HuH-7 (cell line): ENCODE data around the gene SETD2.

Source experiments
- DNase-seq: peaks from one replicate; pipeline ENCODE4 v3.0.0; 2011; ENCODE audit warnings: low spot score

SETD2 gene

DNA sequence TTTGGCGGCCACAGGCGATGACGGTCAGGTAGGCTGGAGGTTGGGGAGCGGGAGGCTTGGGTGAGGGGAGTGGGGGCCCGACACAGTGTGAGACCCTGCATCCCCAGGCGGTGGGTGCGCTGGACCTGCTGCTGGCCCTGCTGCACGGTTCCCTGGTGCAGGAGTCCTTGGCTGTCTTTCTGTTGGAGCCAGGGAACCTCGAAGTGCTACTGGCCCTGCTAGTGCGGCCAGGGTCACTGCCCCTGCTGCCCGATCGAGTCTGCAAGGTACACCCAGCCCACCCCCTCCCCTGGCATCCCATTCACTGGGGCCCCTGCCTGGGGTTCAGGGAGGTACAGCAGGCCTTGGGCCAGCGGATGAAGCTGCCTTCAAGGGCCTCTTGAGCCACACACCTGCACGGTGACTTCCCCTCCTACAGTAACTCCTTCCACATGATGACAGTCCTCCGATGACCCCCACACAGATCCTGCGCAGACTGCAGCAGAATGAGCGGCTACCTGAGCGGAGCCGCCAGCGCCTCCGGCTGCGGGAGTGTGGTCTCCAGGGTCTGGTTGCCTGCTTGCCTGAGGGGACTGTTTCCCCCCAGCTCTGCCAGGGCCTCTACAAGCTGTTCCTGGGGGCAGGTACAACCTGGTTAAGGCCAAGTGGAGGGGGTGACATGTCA lies 164.9 kb downstream of the SETD2 start:
- no peak for DNase-seq

DNA sequence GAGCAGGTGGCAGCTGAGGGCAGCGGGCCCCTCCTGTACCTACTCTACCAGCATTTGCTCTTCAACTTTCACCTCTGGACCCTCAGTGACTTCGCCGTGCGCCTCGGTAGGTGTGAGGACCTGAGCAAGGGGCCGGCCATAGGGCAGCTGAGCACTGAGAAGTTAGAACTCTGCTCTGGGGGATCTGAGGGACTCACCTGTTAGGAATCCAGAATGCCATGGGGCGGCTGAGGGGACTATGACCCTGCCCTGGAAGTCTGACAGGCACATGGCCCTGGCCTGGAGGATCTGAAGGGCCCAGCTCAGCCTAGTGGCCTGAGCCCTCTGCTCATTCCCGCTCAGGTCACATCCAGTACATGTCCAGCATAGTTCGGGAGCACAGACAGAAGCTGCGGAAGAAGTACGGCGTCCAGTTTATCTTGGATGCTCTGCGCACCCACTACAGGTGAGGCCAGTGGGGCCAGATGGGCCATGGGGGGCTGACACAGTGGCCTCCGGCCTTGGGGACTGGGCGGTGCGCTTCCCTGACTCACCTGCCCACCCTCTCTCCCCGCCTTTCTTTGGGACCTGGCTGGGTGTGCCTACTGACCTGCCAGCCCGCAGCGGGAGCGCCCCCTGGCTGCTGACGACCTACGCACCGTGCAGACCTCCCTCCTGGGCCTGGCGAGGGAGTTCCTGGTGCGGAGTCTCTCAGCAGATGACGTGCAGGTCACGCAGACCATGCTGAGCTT lies 165.6 kb downstream of the SETD2 start:
- DNase-seq, result peak; percentile 99

DNA sequence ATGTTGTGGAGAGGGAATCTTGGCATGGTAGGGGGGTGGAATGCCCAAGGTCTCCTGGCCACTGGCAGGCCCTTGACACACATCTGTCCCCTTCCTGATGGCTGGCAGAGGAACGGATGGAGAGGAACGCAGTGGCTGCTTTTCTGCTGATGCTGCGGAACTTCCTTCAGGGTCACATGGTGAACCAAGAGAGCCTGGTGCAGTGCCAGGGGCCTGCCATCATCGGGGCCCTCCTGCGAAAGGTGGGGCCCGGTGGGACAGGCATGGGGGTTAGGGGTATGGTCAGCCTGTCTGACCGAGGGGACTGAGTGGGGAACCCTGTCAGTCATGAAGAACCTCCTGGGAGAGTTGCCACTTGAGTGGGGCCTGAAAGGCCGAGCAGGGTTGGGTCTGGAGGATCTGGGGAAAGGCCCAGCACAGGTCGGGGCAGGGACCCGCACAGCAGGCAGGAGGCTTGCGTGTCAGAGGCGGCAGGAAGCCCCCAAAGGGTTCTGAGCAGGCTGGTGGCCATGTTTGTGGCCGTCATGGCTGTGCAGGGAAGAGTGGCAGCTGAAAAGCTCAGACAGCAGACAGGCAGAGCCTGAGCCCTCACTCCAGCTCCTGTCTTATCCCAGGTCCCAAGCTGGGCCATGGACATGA lies 166.3 kb downstream of the SETD2 start:
- no peak for DNase-seq

DNA sequence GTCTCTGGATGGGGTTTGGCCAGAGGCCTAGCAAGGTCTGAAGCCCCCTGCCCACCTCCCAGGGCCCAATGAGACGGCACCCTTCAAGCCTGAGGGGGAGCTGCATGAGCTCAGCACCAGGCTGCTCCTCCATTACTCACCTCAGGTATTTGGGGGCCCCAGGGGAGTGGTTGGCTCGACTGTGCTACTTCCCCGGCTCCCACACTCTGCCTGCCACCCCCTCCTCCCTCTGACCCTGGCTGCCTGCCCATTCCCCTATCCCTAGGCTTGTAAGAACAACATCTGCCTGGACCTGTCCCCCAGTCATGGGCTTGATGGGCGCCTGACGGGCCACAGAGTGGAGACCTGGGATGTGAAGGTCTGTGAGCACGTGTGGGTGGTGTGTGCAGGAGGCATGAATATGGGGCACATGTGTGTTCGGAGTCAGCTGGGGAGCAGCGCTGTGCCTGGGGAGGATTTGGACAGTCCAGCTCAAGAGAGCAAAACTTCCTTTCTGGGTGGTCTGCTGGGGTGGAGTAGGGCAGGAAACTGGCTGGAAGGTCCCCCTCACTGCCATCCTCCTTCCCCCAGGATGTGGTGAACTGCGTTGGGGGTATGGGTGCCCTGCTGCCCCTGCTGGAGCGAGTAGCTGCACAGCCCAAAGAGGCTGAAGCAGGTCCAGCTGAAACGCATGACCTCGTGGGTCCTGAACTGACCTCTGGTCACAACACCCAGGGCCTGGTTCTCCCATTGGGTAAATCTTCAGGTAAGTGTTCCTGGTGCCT lies 167.0 kb downstream of the SETD2 start:
- DNase-seq, result no peak

DNA sequence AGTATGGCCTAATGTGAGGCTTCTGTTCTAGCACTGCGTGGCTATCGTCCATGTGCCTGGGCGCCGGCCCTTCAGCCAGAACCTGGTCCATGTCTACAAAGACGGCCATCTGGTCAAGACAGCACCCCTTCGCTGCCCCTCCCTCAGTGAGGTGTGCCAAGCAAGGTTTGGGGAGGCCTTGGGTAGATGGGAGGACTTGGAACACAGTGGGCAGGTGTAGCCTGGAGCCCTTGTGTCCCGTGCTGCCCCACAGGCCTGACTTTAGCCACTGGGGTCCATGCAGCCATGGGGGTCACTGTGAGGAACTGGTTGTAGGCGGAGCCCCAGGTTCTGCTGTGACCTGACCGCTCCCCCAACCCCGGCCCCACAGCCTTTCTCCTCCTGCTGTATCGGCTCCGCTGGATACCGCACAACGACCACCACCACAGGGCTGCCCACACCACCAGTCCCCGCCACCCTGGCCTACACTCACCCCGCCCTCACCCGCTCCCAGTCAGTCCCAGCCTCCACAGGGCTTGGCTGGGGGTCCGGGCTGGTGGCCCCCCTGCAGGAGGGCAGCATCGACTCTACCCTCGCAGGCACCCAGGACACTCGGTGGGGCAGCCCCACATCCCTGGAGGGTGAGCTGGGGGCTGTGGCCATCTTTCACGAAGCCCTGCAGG lies 167.9 kb downstream of the SETD2 start:
- DNase-seq, result no peak

DNA sequence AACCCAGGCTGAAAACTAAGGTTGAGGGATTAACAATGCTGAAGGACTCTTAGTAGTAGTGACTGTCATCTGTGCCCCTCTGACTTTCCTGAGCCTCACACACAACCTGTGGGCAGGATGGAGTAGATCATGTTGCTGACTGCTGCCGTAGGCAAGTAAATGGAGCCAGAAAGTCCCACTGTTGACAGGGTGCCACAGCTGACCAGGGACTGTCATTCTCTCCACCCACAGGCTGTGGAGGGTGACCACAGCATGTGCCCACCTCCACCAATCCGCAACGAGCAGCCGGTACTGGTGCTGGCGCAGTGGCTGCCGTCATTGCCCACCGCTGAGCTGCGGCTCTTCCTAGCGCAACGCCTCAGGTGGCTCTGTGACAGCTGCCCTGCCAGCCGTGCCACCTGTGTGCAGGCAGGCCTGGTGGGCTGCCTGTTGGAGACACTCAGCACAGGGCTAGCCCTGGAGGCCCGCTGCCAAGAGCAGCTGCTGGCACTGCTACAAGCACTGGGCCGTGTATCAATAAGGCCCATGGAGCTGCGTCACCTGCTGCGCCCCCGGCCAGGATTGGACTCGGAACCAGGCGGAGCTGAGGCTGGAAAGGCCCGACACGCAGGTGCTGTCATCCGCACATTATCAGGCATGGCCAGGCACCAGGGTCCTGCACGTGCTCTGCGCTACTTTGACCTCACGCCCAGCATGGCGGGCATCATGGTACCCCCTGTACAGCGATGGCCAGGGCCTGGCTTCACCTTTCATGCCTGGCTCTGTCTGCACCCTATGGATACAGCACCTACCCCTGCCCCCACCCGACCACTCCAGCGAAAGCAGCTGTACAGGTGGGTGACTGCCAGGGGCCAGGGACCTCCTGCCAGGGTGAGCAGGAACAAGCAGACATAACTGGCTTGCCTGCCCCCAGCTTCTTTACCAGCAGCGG lies 168.8 kb downstream of the SETD2 start:
- DNase-seq, result no peak

DNA sequence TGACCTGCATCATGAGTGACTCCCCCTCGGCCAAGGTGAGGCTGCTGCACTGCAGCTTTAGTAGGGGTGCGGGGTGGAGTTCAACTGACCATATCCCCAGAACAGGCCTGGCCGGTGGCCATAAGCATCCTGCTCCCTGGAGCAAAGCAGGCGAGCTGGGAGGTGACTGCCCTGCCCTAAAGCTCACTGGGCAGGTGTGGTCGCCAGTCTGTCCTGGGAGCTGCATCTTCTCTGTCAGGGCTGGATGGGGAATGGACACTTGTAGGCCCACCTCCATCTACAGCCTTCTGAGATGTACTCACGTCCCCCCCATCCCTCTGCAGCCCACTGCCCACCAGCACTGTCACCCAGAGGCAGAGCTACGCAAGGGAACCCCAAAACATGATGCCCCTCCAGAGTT lies 169.9 kb downstream of the SETD2 start:
- DNase-seq, result no peak

DNA sequence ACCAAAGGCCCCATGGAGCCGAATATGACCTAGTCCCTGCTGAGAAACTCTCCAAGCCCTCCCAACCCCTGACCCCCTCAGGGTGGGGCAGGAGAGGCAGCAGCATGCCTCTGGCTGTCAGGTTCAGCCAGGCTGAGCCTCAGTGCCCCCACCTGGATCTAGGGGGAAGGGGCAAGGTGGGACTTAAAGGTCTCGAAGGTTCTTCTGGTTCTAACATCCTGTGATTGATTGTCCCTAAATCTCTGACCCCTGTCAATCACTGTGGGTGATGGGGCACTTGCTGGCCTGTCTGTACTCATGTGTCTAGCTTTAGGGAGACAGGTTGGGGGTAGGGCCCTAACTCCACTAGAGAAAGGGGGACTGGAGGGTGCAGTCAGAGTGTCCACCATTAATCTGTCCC lies 170.6 kb downstream of the SETD2 start:
- DNase-seq, result no peak

DNA sequence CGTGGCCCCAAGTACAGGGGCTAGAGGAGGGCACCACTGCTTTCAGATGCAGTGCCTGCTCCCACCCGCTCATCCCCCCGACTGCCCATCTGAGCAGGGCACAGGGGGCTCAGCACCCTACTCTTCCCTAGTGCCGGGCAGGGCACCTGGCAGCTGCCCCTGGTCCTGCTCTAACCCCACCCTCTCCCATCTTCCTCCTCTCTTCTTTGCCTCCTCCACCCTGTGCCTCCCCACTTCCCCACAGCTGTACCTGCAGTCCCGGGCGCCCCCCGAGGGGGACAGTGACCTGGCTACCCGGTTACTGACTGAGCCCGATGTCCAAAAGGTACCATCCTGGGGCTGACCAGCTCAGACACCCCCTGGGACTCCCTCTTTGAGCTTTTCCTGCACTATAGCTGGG lies 171.7 kb downstream of the SETD2 start:
- no peak for DNase-seq

DNA sequence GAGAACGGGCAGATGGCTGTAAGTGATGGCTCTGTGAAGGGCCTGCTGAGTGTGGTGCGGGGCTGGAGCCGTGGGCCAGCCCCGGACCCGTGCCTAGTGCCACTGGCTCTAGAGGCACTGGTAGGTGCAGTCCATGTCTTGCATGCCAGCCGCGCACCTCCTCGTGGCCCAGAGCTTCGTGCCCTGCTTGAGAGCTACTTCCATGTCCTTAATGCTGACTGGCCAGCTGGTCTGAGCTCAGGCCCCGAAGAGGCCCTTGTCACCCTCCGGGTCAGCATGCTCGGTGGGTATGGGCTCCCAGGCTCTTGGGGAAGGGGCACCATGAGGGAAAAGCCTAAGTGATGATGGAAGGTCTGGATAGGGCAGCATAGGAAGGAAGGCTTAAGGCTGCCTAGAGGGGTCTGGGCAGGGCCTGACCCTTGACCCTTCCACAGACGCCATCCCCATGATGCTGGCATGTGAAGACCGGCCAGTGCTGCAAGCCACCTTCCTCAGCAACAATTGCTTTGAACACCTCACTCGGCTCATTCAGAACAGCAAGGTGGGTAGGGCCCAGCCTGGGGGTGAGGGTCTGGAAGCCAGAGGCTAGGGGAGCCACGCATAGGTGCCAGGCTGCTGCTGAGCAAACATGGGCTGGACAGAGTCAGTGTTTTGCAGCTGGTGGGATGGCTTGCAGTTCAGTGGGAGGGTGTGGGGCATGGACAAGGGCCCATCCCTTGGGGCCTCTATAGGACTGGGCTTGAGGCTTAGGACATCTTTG lies 172.3 kb downstream of the SETD2 start:
- DNase-seq, result no peak

DNA sequence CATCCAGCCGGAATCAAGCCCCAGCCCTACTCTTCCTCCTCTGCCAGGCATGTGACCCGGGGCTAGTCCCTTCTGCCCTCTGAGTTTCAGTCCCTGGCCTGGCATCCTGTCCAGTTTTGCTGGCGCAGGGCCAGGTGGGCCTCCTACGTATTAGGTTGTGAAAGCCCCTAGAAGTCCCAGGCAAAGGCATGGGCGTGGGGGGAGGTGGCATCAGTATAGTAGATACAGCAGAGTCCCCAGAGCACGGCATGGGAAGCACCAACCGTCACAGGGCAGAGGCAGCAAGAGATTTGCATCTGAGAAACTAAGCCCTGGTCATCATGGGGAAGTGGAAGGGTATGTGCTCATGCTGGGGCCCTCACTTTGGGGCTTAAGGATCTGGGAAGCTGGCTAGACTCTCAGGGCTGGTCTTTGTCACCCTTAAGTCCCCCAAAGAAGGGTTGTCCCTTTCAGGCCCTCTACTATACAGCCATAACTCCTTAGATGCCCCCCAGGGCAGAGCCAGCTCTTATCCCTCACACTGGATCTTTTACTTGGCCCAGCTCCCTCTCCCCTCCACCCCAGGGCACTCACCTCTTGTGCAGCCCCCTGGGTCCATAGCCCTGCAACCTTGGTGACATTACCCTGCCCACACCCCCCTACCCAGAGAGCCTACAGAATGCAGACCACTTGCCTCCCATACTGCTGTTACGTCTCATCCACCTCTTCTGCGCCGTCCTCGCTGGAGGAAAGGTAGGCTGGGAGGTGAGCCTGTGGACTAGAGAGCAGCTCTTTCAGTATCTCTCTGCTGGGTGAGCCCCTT lies 173.1 kb downstream of the SETD2 start:
- no peak for DNase-seq

DNA sequence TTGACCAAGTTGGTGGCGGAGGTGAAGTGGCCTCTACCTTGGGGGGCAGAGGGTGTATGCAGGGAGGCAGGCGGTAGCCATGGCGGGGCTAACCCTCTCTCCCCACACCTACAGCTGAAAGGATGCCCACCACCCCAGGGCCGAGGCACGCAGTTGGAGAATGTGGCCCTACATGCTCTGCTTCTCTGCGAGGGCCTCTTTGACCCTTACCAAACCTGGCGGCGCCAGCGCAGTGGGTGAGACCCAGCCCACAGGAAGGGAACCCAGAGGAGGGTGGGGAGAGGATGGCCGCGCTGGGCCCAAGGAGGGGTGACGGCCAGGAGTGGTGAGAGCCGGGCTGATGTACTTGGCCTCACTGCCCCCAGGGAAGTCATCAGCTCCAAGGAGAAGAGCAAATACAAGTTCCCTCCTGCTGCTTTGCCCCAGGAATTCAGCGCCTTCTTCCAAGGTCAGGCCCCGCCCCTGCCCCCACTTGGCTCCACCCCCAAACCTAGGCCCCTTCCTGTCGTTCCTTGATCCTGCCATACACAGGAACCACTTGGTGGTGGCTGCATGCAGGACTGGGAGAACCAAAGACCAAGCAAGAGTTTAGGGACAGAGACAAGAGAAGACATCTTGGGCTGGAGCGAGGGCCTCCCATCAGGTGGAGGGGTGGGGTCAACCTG lies 174.6 kb downstream of the SETD2 start:
- DNase-seq, result no peak

DNA sequence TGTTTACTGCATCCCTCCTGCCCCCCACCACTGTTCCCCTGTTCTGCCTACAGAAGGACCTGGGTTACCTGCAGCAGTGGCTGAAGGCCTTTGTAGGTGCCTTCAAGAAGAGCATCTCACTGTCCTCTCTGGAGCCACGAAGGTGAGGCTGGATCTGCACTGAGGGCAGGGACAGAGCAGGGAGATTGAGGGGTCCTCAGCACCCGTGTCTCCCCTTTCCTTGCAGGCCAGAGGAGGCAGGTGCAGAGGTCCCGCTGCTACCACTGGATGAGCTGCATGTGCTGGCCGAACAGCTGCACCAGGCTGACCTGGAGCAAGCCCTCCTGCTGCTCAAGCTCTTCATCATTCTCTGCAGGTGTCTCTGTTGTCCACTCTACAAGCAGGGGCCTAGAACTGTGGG lies 175.3 kb downstream of the SETD2 start:
- no peak for DNase-seq

DNA sequence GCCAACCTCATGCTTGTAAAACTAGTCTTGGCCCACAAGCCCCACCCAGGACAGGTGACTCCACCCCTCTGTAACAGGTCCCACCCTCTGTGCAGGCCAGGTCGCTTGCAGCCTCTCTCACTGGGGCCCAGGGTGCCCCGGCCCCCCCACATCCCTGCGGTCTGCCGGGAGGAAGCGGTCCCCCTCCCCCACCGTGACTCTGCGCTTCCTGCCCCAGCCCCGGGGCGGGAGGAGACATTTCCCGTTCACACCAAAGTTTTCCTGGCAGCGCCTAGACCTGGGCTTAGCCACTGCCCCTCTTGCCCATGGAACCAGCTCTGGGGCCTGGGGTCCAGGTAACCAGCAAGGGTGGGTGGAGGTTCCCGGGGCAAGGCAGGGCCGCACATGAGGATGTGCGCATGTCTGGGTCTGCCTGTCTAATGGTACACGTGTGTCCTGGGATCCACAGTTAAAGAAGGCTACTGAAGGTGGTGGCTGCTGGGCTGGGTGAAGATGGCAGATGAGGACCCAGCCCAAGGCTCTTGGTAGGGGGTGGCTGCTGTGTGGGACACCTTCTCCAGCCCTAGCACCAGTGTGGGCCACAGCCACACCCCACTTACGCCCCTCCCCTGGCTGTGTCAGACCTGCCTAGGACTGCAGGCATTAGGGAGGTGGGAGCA lies 176.0 kb downstream of the SETD2 start:
- DNase-seq, result no peak

DNA sequence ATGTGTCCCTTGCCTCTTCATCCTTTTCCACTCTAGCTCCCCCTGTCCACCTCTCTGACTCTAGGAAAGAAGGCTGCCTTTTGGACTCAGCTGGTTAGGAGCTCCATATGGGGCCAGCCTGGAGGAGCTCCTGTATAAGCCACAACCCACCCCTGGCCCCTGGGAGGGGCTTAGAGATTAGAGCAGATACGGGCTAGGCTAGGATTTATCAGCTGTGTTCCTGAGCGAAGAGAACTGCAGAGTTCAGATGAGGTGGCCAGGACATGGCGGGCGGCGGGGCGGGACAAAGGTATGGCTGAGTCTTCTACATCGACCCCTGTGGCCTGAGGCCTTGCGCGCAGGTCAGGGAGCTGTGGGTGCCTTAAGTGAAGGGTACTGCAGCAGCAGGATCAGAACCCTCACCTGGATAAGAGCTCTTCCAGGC lies 176.6 kb downstream of the SETD2 start:
- no peak for DNase-seq

DNA sequence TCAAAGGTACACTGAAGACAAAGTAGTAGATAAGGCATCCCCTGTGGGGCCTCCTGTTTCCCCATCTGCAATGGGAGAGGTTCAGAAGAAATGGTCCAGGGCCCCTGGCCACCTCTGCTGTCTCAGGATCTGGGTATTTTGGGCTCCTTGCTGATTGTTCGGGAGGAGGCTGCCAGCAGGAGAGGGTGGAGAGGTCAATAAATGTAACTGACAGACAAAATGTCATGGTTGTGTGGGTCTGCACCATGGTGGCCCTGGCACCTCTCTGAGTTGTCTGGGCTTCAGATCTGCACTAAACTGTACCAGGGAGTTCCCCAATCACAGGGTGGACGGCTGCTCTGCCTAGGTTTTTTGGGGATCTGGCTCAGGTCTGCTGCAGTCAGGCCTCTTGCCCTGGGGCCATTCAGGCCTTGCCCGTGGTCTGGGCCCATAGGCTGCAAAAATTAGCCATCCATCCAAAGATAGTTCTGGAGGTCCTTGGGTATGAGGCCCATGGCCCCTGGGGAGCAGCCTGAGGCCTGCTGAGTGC lies 177.1 kb downstream of the SETD2 start:
- DNase-seq, result no peak

DNA sequence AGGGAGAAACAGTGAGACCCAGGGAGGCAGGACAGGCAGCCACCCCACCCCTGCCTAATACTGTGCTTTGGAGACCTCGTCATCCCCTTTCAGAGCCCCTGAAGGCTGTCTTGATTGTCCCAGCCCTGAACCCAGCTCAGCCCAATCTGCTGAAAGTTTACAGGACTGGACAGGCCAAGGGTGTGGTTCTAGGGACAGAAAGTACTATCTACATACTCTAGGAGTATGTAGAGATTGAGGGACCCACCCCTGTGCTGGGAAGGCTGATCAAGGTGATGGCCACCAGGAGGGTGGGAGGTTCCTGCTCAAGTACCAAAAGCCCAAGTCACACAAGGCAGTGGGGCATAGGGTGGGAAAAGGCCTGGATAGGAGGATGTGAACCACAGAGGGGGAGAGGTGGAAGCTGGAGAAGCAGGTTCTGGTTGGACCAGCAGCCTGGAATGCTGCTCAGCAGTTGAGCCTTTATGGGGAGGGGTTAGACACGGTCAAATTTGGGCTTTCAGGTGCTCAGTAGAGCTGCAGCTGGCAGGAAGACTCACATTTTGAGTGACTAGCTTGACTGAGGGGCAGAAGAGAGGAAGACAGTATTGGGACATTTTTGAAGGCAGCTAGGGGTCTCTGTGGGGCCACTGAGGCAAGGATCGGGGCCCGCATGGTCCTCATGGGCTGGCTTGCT lies 177.7 kb downstream of the SETD2 start:
- DNase-seq, result no peak
